GM21390 (cell line): ENCODE results near the gene LGI4.
"Not testable (repeated sequence)": the region's sequence is repeated elsewhere in the genome, so short reads cannot be mapped to it uniquely, and the experiment has no call there.

Experiments used
- ATAC-seq: cut with Tn5 transposase; IDR thresholded peaks from one replicate; pipeline ENCODE4 v1.9.1; 2021; ENCODE audit not compliant: unreplicated experiment

LGI4 gene

GRCh38 chr19:35107545-35107944, 27.3 kb downstream of the LGI4 start:
- no peak for ATAC-seq

DNA sequence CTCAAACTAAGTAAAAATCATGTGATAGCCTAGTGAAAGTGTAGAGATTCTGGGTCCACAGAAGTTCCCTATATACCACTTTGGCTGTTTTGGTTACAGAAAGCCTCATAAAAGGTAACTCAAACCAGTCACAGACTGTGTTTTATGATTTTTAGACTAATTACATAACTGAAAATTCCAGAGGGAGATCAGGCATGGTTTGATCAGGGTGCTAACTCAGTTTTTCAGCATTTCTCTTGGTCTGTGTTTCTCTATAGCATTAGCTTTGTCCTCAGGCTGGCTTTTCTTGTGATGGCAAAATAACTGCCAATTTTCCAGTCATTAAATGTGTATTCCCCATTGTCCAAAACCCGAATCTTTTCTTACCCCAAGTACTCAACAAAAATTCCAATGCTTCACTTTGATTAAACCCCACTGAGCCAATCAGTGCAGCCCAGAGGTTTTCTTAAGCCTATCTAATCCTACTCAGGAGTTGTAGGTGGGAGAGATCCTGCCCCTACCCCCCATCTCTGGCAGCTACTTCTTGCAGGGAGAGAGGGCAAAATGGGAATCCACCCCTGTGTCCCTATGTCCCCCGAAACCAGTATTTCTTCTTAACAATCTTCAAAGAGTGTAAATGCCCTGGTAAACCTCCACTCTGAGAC, 27.8 kb downstream of the LGI4 start:
- ATAC-seq, result no peak

GRCh38 chr19:35106291-35106583, 28.6 kb downstream of the LGI4 start:
- ATAC-seq, result no peak

DNA sequence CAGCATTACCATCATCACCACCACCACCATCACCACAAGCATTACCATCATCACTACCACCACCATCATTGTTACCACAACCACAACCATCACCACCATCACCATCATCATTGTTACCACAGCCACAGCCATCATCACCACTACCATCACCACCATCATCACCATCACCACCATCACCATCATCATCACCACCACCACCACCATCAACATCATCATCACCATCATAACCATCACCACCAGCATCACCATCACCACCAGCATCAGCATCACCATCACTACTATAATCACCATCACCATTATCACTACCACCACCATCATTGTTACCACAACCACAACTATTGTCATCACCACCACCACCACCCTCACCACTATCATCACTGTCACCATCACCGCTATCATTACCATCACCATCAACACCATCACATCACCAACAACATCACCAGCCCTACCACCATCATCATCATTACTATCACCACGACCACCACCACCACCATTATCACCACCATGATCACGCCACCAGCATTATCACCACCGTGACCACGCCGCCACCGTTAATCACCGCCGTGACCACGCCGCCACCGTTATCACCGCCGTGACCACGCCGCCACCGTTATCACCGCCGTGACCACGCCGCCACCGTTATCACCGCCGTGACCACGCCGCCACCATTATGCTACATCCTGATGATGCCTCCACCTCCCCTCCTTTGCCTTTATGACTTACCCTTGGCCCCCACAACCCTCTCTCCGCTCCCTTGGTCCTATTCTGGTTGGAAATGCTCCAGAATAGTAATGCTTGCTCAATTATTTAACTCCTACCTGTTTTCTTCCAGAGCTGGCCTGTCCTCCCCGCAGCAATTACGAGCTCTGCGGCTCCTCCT, 29.2 kb downstream of the LGI4 start:
- ATAC-seq, result no peak

DNA sequence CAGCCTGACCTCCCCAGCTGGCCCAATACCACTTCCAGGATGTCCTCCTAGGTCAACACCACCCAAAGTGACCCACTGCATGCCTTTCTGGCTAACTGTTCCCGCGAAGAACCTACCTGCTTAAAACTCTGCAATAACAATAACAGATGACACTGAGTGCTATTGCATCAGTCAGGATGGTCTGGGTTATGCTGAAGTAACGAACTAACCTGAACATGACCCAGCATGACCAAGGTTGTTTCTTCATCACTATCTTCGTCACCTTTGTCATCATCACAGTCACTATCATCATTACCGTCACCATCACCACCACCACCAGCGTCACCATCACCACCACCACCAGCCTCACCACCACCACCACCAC, 29.8 kb downstream of the LGI4 start:
- no peak for ATAC-seq

DNA sequence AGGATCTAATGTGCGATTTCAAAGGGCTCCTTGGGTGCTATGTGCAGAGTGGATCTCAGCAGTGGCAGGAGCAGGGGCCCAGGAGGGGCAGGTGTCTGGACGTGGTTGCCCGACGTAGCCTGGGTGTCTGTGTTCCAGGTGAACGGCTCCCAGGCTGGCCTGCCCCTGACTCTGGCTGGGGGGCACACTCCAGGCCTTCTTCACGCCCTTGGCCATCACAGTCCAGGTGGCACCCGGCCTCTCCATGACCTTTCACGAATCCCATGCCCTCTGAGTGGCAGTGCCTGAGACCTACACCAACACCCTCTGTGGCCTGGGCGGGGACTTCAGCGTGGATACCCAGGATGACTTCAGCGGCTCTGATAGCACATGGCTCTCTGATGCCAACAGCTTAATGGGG, 30.5 kb downstream of the LGI4 start:
- no peak for ATAC-seq

GRCh38 chr19:35103614-35104013, 31.2 kb downstream of the LGI4 start:
- not testable (repeated sequence) for ATAC-seq

DNA sequence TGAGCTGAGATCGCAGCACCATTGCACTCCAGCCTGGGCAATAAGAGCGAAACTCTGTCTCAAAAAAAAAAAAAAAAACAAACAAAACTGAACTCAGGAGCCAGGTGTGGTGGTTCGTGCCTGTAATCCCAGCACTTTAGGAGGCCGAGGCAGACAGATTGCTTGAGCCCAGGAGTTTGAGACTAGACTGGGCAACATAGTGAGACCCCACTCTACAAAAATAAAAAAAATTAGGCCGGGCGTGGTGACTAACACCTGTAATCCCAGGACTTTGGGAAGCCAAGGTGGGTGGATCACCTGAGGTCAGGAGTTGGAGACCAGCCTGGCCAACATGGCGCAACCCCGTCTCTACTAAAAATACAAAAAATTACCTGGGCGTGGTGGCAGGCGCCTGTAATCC, 32.9 kb downstream of the LGI4 start:
- ATAC-seq, result not testable (repeated sequence)

DNA sequence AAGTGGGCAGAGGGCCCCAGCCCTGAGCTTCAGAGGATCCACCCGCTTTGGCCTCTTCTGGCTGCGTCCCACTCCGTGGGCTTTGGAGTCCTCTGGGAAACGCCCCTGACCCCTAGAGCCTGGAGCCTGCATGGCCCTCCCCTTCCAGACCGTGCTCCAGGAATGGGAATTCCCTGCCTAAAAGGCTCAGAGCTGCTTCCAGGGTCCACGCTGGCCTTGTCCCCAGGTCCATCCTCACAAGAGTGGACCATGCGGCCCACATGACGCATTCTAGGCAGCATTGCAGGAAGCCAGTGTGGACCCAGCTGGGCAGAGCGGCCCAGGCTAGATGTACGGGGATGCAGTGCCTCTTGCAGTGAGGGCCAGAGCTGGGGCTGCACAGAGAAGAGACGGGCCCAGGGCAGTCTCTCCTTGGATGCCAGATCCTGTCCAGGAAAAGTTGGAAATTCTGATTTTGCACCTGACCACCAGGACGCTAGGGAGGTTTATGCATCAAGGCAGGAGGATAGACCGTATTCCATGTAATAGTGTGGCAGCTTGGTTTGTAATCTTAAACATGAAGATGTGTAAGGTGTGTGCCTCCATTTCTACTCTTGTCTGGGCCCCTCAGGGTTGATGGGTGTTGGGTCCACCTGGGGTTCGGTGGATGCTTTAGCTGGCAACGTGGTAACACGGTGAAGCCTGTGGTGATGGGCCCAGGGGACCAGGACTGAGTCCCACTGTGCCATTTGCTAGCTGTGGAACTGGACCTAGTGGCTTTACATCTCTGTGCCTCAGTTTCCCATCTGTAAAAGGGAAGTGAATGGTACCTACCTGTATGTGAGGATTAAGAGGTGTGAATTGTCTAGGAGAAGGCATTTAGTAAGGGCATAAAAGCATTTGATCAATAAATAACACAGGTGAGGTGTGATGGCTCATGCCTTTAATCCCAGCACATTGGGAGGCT, 34.0 kb downstream of the LGI4 start:
- ATAC-seq, result no peak

DNA sequence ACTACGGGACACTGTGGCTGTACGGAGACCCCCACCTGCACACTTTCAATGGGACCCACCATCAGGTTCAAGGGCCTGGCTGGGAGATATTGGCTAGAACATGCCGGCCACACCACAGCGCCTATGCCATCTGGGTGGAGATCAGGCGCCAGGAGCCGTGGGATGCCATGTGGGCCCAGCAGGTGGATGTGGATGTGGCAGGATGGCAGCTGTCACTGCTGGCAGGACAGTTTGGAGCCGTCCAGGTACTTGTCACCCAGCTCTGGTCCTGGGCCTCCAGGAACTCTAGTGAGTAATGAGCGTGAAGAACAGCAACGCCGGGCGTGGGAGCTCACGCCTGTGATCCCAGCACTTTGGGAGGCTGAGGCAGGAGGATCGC, 35.0 kb downstream of the LGI4 start:
- no peak for ATAC-seq

- no peak for ATAC-seq
These were observed 35.5 kb downstream of the LGI4 start for GRCh38 chr19:35099155-35099896.

DNA sequence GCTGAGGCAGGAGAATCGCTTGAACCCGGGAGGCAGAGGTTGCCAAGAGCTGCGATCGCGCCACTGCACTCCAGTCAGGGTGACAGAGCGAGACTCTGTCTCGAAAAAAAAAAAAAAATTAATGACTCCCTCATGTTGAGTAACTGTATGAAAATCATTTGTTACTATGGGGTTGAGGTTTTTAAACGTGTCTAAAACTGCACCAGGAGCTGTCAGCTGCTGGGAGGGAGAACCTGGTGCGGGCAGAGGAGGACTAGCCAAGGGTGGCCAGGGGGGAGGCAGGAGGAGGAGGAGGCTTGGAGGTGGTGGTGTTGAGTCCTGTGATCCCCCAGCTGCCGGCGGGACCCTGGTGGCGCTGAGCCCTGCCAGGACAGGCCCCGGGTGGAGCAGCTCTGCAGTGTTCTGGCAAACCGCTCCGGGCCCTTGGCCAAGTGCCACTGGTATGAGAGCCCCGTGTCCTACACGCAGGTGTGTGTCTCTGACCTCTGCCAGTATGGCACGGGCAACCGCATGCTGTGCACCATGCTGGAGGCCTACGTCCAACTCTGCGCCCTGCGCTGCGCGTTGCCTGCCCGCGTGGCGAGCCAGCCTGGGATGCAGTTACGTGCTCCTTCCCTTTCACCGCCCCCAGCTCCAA, 36.3 kb downstream of the LGI4 start:
- ATAC-seq, result no peak

GRCh38 chr19:35095667-35096368, 39.0 kb downstream of the LGI4 start:
- no peak for ATAC-seq

- ATAC-seq, result no peak
These were observed 40.2 kb downstream of the LGI4 start for GRCh38 chr19:35094656-35095055.

- no peak for ATAC-seq
These were observed 40.8 kb downstream of the LGI4 start for GRCh38 chr19:35093941-35094647.

- ATAC-seq, result no peak
These were observed 41.4 kb downstream of the LGI4 start for GRCh38 chr19:35093430-35093829.

DNA sequence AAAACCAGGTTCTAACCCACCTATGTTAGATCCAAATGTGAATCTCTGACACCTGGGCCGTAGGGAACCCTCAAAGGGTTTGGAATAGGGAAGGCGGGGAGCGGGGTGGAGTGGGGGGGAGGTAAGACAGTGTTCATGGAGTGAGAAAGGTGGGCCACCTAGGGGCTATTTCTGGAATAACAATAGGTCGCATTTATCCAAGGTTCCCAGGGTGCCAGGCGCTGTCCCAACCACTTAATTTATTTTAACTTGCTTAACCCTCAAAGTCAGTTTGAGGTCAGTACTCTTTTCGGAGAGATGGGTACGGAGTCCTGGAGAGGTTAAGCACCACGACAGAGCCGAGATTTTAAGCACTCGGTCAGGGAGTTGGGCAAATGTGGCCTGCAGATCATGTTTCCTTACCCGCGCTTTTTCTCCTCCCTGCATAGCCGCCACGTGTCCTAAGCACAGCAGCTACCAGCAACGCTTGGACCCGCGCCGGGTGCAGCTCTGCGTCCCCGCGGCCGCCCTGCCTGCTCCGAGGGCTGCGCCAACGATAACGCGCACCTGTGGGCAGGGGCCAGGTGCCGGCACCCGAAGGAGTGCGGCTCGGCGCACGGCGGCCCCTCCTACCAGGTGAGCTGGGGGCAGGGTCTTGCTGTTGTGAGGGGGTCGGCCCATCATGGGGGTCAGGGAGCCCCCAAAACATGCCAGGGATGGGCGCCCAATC, 44.2 kb downstream of the LGI4 start:
- no peak for ATAC-seq

- ATAC-seq, result no peak
These were observed 44.7 kb downstream of the LGI4 start for GRCh38 chr19:35090160-35090505.

DNA sequence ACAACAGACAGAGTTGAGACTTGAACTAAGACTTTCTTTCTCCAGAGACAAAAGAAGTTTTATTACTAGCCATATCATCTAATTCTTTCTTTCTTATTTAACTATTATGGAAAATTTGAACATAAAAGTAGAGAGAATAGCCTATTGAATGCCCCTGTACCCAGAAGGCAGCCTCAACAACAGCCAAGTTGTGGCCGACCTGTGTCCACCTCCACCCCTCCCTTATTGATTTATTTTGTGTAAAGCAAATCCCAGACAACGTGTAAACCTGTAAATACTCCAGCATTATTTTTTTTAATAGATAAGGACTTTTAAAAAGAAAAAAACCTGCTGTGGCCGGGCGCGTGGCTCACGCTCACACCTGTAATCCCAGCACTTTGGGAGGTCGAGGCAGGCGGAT, 45.3 kb downstream of the LGI4 start:
- ATAC-seq, result no peak
